Measurements from ENCODE around the gene LRPAP1.

Gene LRPAP1

DNA sequence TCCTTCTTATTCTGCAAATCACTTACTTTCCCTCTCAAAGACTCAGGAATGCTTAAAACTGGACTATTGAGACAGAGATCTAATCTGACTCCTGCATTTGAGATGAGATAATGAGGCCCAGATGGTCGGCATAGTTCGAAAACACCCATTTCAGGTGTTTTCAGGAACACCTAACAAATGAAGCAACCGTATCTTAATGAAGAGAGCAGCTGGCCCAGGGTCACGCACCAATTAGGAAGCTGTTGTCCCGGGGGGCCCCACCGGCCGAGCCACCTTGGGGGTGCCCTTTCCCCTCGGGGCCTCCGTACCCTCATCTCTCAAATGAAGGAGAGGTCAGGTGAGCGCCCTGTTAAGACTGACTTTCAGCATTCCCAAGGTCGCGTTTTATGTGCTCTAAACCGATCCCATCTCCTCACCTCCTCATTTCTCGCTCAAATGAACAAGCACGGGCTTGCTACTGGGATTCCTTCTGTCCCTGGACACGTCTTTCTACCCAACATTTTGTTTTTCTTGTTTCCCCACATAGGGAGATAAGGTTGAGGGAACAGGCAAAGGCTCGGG lies 824 bp downstream of the LRPAP1 start:
- no peak for DNase-seq (ENCODE audit: low read depth)

DNA sequence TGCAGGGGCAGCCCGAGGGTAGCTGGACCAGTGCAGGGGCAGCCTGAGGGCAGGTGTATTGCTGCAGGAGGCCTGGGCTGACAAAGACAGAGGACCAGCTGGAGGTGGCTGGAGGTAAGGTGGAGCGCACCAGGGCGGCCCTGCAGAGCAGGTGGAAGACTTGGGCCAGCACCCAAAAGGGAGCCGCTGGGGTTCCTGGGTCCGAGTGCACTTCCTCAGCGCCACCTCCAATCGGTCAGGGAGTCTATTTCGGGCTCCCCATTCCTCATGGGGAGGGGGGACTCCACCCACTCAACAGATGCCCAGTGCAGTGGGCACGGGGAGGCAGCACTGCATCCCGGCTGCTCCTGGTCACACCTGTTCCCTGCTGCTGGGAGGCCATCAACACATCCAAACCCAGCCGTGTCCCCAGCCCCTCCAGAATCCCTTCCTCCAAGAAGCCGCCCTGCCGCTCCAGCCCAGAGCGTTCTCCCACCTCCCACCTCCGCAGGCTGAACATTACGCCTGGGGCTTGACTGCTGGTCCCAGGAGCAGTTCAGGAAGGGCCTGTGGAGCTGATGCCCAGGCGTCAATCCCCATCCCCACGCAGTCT lies 1.5 kb downstream of the LRPAP1 start:
- DNase-seq (ENCODE audit: low read depth) = no peak

DNA sequence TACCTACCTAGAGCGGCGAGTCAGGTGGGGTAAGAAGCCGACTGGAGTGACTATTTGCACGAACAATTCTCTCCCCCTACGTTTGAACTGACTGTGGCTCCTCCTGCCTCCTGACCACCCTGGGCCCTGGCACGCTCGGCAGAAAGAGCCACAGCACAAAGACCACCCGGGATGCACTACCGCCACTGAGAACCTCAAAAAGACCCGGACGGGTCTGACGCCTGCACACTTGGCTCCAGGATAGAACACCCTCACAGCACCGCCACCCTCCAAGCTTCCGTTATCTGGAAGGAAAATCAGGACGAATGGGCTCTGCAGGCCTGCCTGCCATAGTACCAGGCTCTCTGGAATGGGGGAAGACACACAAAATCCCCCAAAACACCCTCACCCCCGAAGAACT lies 2.2 kb downstream of the LRPAP1 start:
- DNase-seq (ENCODE audit: low read depth) = no peak

DNA sequence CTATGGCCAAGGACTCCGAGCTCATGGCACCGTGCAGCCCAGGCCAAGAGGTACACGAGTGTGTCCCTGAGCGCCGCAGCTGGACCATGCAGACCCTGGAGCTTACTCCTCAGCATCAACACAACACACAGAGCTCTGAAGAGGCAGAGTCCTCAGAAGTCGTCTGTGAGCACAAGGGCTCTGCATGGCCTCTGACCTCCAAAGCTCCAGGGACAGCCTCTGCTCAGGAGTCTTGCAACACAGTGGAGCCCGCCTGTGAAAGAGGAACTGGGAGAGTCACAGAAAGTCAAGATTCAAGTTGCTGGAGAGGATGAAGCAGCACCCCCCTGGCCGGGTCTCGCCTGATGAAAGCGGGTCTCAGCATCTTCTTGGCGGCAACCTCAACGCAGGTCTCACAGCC lies 2.9 kb downstream of the LRPAP1 start:
- DNase-seq (ENCODE audit: low read depth) = no peak

DNA sequence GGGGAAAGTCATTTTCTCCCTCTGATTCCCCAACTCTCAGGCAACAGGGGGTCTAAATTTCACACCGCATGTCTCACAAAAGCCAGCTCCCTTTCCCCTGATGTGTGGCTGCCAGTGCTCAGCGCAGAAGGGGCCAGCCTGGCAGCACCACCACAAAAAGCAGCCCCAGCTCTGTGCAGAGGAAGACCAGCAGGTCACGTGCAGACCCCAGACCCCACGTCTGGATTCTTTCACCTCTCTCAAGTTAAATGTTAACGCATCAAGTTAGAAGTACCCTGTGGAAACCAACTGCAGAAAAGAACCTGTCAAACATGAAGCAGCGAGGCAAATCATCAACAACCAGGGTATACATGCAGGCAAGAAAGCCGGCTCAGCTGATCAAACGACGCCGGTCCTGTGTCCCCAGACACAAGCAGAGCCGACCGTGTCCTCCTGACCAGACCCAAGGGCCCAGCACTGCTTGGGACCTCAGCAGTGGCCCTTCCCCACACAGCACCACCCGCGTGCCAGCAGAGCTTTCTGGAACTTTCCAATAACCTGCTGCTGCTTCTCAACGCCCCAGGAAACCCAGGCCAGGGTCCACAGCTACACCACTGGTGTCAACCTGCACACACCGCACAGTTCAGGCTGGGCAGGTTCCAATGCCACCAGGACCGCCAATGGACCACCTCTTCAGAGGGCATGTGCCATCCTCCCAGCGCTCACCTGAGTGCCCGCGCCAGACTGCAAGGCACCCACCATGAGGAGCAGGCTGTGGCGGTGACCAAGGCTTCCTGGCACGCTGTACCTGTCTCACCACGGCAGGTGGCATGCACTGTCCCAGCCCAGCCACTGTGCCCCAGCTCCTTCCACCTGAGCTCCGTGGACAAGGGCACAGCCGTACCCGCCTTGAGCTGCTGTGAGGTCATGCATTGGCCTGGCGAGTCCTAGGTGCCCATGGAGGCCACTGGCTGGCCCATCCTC lies 4.0 kb downstream of the LRPAP1 start:
- no peak for DNase-seq (ENCODE audit: low read depth)

- DNase-seq (ENCODE audit: low read depth) = no peak
Measured at GRCh38 chr4:3527101-3527913, 4.9 kb downstream of the LRPAP1 start.

- no peak for DNase-seq (ENCODE audit: low read depth)
Measured at GRCh38 chr4:3526456-3526855, 5.8 kb downstream of the LRPAP1 start.

DNA sequence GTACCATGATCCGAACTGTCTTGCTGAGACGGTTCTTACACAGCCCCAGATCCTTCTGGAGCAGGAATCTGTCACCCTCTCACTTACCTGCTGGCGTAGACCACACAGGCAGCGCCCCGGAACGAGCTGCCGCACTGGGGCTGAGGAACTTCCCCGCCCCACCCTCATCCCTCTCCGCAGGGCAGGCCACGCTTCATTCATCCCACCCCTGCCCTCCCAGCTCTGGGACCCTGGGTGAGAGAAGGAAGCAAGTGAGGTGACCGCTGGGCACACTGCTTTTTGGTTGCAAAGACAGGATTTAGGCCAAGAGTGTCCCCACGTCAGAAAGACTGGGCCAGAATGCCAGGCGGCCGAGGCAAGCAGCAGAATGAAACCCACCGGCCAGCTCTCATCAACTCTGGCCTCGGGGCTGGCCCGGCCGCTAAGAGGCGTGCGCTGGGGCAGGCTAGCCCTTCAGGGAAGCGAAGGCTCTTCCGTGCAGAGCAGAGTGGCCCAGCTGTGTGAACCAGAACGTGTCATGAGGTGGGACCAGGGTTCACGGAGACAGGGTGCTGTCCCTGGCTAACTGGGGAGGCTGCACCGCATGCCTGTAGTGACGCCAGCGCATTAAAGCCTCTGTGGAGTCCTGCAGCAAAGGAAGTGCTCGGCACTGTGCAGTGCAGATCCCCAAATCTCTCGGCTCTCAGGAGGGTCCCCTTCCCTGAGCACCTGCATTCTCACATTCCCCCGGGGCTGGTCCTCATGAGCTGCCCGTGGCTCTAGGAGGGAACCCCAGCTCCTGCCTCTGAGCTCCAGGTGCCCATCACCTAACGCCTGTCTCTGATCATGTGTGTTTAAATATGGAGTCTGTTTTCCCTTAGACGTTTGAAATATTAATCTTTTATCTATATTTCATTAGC lies 6.4 kb downstream of the LRPAP1 start:
- no peak for DNase-seq (ENCODE audit: low read depth)

GRCh38 chr4:3524920-3525319 lies 7.3 kb downstream of the LRPAP1 start:
- DNase-seq (ENCODE audit: low read depth) = no peak

GRCh38 chr4:3524349-3524748 lies 7.9 kb downstream of the LRPAP1 start:
- no peak for DNase-seq (ENCODE audit: low read depth)

DNA sequence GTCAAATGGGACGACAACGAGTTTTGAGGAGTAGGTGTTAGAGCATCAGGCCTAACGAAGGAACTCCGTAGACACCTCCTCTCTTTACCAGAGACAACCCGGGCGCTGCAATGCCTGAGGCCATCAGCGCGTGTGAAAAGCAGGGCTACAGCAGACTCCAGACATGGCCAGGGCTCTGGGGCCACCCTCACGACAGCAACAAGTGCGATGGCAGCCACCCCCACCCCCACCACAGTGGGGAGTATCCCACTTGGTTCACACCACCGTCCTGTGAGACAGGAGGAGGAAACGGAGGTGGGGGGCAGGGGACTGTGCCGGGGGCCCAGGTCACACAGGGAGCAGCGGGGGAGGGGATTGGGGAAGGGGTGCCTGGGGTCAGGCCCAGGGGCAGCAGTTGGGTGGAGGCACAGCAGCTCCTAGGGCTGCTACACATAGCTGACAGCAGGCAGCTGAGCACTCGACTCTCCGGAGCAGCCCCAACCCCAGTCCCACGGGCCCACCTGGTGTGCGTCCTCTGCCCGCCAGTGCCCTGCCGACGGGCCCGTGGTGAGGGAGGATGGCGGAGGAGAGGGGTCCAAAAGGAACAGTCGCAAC lies 8.5 kb downstream of the LRPAP1 start:
- DNase-seq (ENCODE audit: low read depth) = no peak

GRCh38 chr4:3523146-3523627 lies 9.0 kb downstream of the LRPAP1 start:
- no peak for DNase-seq (ENCODE audit: low read depth)

GRCh38 chr4:3522651-3523050 lies 9.6 kb downstream of the LRPAP1 start:
- DNase-seq (ENCODE audit: low read depth) = no peak

- no peak for DNase-seq (ENCODE audit: low read depth)
Measured at GRCh38 chr4:3522326-3522640, 9.9 kb downstream of the LRPAP1 start.

DNA sequence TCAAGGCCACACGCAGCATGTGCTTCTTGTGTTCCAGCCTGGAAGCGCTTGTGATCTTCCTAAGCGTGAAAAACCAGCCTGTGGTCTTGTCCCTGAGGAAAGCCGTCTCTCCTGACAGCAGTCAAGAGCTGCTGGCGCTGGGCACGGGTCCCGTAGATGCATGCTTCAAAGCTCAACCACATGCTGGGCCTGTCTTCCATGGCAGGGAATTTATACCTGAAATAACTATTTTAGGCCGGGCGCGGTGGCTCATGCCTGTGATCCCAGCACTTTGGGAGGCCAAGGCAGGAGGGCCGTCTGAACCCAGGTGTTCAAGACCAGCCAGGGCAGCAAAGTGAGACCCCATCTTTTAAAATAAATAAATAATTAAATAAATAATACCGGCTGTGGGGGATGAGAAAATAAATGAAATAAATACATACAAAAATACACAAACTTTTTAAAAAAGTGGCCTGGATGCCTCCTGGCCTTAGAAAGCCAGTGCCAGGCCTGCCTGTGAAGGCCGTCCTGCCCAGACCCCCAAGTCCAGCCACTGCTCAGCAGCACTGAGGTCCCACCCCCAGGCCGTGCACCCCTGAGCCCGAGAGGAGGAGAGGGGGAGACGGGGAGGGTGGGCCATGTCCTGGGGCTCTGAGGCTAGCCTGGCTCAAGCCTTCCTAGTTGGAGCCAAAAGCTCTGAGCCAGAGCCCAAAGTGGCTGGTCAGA lies 10.4 kb downstream of the LRPAP1 start:
- no peak for DNase-seq (ENCODE audit: low read depth)

GRCh38 chr4:3520796-3521600 lies 11.2 kb downstream of the LRPAP1 start:
- no peak for DNase-seq (ENCODE audit: low read depth)

GRCh38 chr4:3520276-3520675 lies 11.9 kb downstream of the LRPAP1 start:
- DNase-seq (ENCODE audit: low read depth) = no peak

GRCh38 chr4:3519468-3520264 lies 12.6 kb downstream of the LRPAP1 start:
- no peak for DNase-seq (ENCODE audit: low read depth)

- DNase-seq (ENCODE audit: low read depth) = no peak
Measured at GRCh38 chr4:3518941-3519340, 13.3 kb downstream of the LRPAP1 start.
